ENCODE results near the gene COX7A2. TPM values are rescaled to one million over a fixed set of nuclear protein-coding genes. Genes with fewer than 3 reads are reported as not detected.

The COX7A2 gene, protein sequence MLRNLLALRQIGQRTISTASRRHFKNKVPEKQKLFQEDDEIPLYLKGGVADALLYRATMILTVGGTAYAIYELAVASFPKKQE
- total RNA-seq (100 to 1,000 TPM; 198 to 213 TPM), polyA plus RNA-seq (1,000 to 10,000 TPM in 1 of 3 donors, 100 to 1,000 TPM in 2; 788 to 1,025 (median 870) TPM), total RNA-seq (41.3 to 130 (median 55.7) reads per million in 6 experiments)

DNA sequence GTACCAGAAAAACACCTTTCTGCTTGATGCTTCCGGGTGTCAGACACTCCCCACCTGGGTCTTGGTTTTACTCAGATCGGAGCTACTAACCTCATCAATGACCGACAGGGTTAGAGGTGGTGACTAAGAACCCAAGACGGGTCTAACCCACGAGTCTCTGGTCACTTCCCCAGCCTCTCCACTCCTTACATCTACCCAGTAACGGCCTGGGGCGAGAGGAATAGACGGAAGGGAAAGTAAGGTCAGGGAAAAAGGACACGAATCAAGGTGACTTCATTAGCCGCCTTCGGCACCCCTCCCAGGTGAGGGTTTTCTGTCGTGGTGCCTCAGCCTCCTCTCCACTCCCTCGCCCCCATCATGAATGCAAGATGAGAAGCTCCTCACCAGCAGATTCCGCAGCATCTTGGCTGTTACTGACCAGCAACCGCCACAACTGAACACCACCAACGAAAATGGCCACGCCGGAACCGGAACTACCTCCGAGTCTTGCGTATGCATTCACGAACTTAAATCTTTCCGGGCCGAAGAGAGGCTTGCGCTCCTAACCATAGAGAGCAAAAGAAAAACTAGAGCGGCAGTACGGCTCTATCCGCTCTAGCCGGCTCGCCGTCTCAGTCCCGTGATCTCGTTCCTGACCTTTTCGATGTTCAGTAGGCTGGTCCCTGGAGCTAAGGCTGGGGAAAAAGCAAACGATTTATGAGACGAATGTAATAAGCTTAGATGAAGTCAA is at the start of gene COX7A2:
TSS of gene COX7A2 (minus strand) at position 469 of the 730 bp plus-strand sequence. CDS start at position 402, 67 bp downstream.
- Mint-ChIP-seq H3K27ac (peak within 1 kb of the TSS; percentile 96 to 99 (median 99)), H3K4me1 (peaks cover 6 to 39% (median 31%) of the 10 kb centered on the region in 4 donors), H3K9me3 (peaks cover 0 to 2% (median 0%) of the 10 kb centered on the region in 9 donors), H3K27me3 (peaks cover 0 to 18% (median 0%) of the 10 kb centered on the region in 5 donors), H3K36me3 (peaks cover 0 to 29% (median 10%) of the 10 kb centered on the region in 3 donors), H3K4me3 (peak within 1 kb of the TSS; percentile 96 to 100 (median 98))
- peak; percentile 96 to 97 for ATAC-seq
- POLR2A ChIA-PET, result interaction anchor here (0.5 to 3.1 kb wide), 9 partner anchors 12 to 1589 kb away, joined by 3 to 30 read pairs (median 4); partner anchors contain the start of genes SENP6, SLC17A5 and TMEM30A
- DNase-seq, result peak; percentile 64 to 92 (median 82)

DNA sequence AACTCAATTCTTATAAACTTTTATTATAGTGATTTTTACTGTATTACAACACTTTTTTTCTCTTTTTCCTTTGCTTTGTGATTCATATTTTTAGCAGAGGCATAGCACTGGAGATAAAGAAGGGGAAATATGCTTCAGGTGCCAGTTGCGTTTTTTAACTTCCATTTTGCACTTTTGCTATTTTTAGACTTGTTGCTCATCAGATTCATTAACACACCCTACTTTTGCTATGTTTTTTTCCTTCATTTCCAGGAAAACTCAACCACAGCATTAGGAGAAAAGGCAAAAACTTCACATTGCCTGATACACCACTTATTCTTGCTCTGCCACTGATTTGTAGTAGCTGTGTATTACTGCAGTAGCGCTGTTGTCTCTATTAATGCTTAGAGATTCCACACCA is 49.0 kb upstream of the COX7A2 start:
- H3K36me3 Mint-ChIP-seq, result peaks cover 0 to 10% (median 0%) of the 10 kb centered on the region in 3 donors
- ATAC-seq (no peak), DNase-seq (no peak)
- POLR2A ChIA-PET, result no interaction called here
- no peak overlapping the region for H3K27ac Mint-ChIP-seq
- H3K4me1 Mint-ChIP-seq, result peaks cover 5 to 18% (median 9%) of the 10 kb centered on the region in 4 donors
- H3K27me3 Mint-ChIP-seq, result no peaks in the 10 kb centered on the region
- no peak overlapping the region for H3K4me3 Mint-ChIP-seq
- H3K9me3 Mint-ChIP-seq, result no peaks in the 10 kb centered on the region

DNA sequence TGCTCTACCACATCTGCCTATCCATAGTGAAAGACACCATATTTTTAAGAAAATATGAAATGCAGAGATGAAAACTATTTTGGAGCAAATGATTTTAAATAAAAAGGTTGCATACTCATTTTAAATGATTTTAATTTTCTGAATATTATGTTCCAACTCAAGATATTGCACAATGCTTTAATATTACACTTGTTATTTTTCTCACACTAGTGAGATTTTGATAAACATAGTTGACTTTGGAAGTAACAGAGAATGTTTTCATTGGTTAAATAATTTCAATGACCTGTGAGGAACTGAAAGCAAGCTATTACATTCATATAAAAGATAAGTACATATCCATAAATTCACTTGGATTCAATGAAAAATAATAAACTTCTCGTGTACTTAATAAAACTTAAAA is 48.1 kb upstream of the COX7A2 start:
- H3K27me3 Mint-ChIP-seq, result no peaks in the 10 kb centered on the region
- ATAC-seq (no peak), DNase-seq (no peak)
- H3K4me3 Mint-ChIP-seq, result no peak overlapping the region
- H3K27ac Mint-ChIP-seq, result no peak overlapping the region
- POLR2A ChIA-PET, result no interaction called here
- H3K4me1 Mint-ChIP-seq, result peaks cover 6 to 26% (median 9%) of the 10 kb centered on the region in 4 donors
- H3K9me3 Mint-ChIP-seq, result no peaks in the 10 kb centered on the region
- H3K36me3 Mint-ChIP-seq, result peaks cover 0 to 10% (median 0%) of the 10 kb centered on the region in 3 donors

DNA sequence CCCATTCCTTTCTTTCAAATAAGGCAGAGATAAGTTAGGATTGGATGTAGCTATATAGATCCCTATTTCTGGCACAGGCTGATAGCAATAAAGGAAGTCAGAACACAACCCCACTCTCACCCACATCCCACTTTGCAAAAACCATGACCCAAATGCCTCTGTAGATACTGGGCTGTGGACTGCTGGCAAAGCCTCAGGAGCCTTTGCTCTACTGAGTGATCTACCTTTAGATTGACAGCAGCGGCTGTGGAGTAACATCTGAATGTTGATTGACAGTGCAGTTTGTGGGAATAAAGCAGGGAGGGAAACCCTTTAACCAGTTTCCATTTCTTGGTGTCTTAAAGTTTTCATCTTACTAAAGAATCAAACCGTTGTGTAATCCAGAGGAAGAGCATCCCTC is 47.7 kb upstream of the COX7A2 start:
- H3K27me3 Mint-ChIP-seq, result no peaks in the 10 kb centered on the region
- POLR2A ChIA-PET, result no interaction called here

DNA sequence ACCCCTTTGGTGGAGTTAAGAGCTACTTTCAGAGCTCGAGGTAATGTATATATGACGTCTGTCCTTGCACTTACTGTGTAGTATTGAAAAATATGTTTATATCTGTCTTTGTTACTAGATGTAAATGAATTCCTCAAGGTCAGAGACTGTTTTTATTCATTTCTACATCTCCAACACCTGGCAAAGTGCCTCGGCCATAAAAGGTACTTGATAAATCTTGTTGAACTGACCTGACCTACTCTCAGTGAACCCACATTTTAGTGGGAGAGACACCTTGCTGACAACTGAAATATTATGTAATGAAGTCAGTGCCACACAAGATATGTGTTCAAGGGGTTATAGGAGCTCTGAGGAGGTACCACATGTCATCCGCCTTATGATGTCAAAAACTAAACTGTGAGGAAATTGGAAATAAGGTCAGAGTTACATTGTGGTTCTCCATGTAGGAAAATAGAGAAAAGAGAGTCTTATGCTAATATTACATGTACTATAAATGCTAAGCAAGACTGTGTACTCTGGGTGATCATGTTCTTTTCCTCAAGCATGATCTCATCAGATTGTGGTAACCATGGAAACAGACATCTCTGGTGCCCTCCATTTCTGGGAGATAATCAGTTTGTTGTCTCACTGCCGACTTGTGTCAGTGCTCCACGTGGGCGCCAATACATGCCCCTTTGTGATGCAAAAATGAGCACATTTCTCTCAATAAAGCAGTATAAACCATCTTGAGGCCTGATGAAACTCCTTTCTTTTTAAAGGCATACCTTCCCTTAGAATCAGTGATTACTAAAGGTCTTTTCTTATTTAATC is 46.7 kb upstream of the COX7A2 start:
- Mint-ChIP-seq H3K9me3 (no peaks in the 10 kb centered on the region), H3K36me3 (peaks cover 0 to 10% (median 0%) of the 10 kb centered on the region in 3 donors), H3K27me3 (no peaks in the 10 kb centered on the region), H3K4me1 (peaks cover 7 to 36% (median 10%) of the 10 kb centered on the region in 4 donors), H3K27ac (peak overlapping the region in 1 of 10 donors; percentile 84), H3K4me3 (no peak overlapping the region)
- POLR2A ChIA-PET, result no interaction called here
- no peak for ATAC-seq
- DNase-seq, result no peak

More for the DNA sequence above, 47.7 kb upstream of the COX7A2 start:
- H3K9me3 Mint-ChIP-seq, result no peaks in the 10 kb centered on the region
- H3K27ac Mint-ChIP-seq, result peak overlapping the region in 1 of 10 donors; percentile 24
- H3K4me3 Mint-ChIP-seq, result no peak overlapping the region
- H3K4me1 Mint-ChIP-seq, result peaks cover 7 to 30% (median 10%) of the 10 kb centered on the region in 4 donors
- no peak for ATAC-seq
- DNase-seq, result no peak
- H3K36me3 Mint-ChIP-seq, result peaks cover 0 to 10% (median 0%) of the 10 kb centered on the region in 3 donors

DNA sequence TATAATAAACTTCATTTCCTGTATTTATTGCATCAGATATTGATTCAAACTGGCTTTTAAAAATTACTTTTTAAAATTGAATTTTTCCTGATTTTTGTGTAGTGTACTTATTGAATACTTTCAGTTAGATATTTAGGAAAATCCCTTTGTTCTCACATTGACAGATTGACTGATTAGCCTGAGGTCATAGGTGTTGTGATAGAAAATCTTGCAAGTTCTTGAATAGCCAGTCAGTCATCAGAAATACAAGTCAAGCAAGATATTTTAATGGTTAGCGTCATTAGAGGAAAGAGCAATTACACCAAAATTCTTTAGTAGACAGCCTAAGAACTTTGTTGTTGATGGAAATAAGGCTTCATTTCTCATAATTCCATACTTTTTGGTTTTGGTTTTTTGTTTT is 44.4 kb upstream of the COX7A2 start:
- ATAC-seq (no peak), DNase-seq (no peak)
- peaks cover 7 to 36% (median 10%) of the 10 kb centered on the region in 4 donors for H3K4me1 Mint-ChIP-seq
- POLR2A ChIA-PET, result no interaction called here
- no peak overlapping the region for H3K4me3 Mint-ChIP-seq
- H3K9me3 Mint-ChIP-seq, result no peaks in the 10 kb centered on the region
- no peak overlapping the region for H3K27ac Mint-ChIP-seq
- no peaks in the 10 kb centered on the region for H3K27me3 Mint-ChIP-seq
- H3K36me3 Mint-ChIP-seq, result peaks cover 0 to 10% (median 0%) of the 10 kb centered on the region in 3 donors

DNA sequence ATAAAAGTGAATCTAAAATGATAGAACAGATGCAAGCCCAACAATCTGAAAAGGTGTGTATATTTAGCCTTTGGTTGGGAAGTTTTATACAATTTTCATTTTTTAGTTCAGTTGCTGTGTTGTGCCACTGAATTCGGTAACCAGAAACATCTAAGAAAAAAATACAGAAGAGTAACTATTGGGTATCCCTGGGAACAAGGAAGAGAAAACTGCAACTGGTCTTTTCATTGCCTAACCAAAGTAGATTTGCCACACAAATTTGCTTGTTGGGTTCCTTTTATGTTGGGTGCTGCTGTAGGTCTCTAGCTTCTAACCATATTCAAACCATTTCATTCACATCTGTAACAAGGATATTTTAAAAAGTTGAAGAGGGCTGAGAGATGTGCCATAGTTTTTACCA is 43.8 kb upstream of the COX7A2 start:
- Mint-ChIP-seq H3K4me3 (no peak overlapping the region), H3K36me3 (peaks cover 0 to 10% (median 0%) of the 10 kb centered on the region in 3 donors), H3K27me3 (no peaks in the 10 kb centered on the region), H3K4me1 (peaks cover 12 to 40% (median 14%) of the 10 kb centered on the region in 4 donors), H3K9me3 (no peaks in the 10 kb centered on the region), H3K27ac (no peak overlapping the region)
- DNase-seq (no peak), ATAC-seq (no peak)
- POLR2A ChIA-PET, result no interaction called here

DNA sequence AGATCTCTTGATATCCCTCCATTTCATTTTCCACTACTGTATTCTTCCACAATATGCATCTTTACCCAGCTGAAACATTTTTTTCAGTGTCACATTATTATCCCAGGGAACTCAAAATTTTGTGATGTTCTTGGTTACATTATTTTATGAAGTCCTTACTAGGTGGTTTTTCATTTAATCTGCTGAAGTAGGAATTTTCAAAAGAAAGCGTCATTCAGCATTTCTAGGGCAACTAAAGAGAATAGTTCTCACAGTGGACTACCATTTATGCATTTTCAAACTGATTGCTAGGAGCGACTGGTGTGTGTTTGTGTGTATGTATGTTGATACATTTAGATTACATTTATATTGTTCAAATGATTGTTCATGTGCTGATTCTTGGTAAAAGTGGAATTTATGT is 43.4 kb upstream of the COX7A2 start:
- ATAC-seq, result no peak
- Mint-ChIP-seq H3K27ac (peak overlapping the region in 8 of 10 donors; percentile 6 to 82 (median 48)), H3K36me3 (peaks cover 0 to 10% (median 0%) of the 10 kb centered on the region in 3 donors), H3K27me3 (no peaks in the 10 kb centered on the region), H3K9me3 (no peaks in the 10 kb centered on the region), H3K4me3 (peak overlapping the region in 2 of 10 donors; percentile 43 to 70), H3K4me1 (peaks cover 14 to 43% (median 18%) of the 10 kb centered on the region in 4 donors)
- POLR2A ChIA-PET, result no interaction called here
- DNase-seq, result no peak

DNA sequence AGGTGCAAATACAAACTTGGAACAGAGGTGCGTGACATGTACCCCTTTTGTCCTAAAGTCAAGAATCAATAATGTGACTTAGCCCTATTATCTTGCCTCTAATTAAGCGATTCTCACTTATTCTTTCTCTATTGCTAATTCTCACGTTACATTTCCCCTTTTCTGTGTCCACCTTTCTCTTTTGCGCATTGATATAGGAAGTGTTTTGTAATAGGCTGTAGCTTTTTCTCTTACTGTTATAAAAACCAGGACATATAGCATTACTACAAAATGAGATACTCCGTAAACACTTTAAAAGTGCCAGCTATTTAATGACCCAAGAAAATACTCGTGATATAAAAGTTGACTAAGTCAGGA is 41.7 kb upstream of the COX7A2 start:
- DNase-seq, result no peak
- Mint-ChIP-seq H3K9me3 (no peaks in the 10 kb centered on the region), H3K4me1 (peaks cover 13 to 47% (median 26%) of the 10 kb centered on the region in 4 donors), H3K36me3 (peaks cover 0 to 6% (median 0%) of the 10 kb centered on the region in 3 donors), H3K27ac (no peak overlapping the region), H3K27me3 (no peaks in the 10 kb centered on the region), H3K4me3 (no peak overlapping the region)
- POLR2A ChIA-PET, result interaction anchor here (0.8 to 3.2 kb wide), 5 partner anchors 14 to 317 kb away, joined by 3 to 30 read pairs (median 5); partner anchors contain the start of genes COX7A2 and SENP6
- no peak for ATAC-seq

DNA sequence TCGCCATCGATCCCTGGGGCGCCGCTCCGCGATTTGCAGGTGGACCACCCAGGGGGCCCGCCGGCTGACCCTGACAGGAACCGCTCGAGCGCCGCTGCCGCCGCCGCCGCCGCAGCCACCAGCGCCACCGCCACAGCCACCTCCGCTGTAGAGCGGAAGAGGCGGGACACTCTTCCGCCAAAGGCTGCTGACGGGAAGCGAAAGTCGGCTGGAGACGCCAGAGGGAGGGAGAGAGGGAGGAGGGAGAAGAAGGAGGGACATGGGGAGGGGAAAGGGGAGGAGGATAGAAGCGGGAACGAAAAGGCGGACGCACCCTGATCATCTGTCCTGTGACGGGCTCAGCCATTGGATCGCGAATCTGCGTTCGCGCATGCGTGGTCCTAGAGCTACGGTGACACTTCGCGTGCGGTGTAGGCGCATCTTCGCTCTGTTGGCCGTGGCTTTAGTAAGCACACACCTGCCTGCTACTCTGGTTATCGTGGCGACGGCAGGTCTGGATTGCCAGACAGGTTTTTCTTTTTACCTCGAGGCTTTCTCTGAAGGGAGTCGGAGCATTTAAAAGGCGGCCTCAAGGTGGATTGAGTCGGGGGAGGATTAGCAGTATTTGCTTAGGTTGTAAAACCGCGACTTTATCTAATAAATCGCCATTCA is 41.2 kb upstream of the COX7A2 start, which contains the start of gene TMEM30A:
TSS of gene TMEM30A (minus strand) at position 161 of the 651 bp plus-strand sequence. CDS start at position 7, 154 bp downstream.
- peaks cover 0 to 3% (median 0%) of the 10 kb centered on the region in 3 donors for H3K36me3 Mint-ChIP-seq
- no peak within 1 kb of the TSS for H3K27ac Mint-ChIP-seq
- no peak within 1 kb of the TSS for H3K4me3 Mint-ChIP-seq
- POLR2A ChIA-PET, result interaction anchor here (0.6 to 3.2 kb wide), 7 partner anchors 13 to 1534 kb away, joined by 3 to 30 read pairs (median 5); partner anchors contain the start of genes COX7A2 and SENP6
- no peaks in the 10 kb centered on the region for H3K9me3 Mint-ChIP-seq
- H3K4me1 Mint-ChIP-seq, result peaks cover 14 to 47% (median 26%) of the 10 kb centered on the region in 4 donors
- DNase-seq (peak; percentile 89 to 97 (median 94)), ATAC-seq (peak; percentile 89 to 90)
- H3K27me3 Mint-ChIP-seq, result no peaks in the 10 kb centered on the region

DNA sequence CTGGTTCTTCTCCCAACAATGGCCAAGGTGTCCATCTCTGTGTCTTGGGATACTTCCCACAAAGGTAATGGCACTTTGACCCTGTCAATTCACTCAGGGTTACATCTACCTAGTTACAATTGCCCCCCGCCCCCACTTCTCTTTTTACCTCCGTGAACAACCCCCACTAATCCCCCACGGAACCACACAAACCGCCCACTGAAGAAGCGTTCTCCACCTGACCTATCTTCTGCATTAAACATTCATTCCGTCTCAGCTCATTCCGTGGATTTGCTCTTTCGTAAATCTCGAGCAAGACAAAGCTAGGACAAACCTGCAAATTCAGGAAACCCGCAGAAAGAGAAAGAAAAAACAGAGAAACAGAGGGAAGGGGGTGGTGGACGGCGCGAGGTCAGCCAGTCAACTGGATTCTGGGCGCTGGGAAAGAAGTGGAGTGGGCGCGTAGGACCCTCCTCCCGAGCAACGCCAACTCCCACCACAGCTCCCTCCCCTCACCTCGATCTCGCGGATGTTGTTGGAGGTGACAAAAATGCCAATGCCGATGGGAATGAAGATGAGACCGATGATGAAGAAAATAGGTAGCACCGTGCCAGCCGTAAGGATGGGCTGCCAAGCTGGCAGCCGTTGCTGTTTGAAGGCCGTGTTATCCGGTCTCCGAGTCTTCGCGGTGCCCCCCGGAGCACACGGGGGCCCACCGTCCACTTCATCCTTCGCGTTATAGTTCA is 40.5 kb upstream of the COX7A2 start:
- peaks cover 16 to 51% (median 31%) of the 10 kb centered on the region in 4 donors for H3K4me1 Mint-ChIP-seq
- no peak overlapping the region for H3K27ac Mint-ChIP-seq
- peak; percentile 39 to 41 for ATAC-seq
- H3K4me3 Mint-ChIP-seq, result no peak overlapping the region
- POLR2A ChIA-PET, result interaction anchor here (0.6 to 3.2 kb wide), 7 partner anchors 11 to 1533 kb away, joined by 3 to 30 read pairs (median 5); partner anchors contain the start of genes COX7A2 and SENP6
- no peaks in the 10 kb centered on the region for H3K27me3 Mint-ChIP-seq
- peaks cover 0 to 3% (median 0%) of the 10 kb centered on the region in 3 donors for H3K36me3 Mint-ChIP-seq
- no peaks in the 10 kb centered on the region for H3K9me3 Mint-ChIP-seq
- peak in 8 of 10 donors; percentile 3 to 38 (median 20) for DNase-seq
